HepG2 (cell line): ENCODE data around the gene CEBPE. TPM values are rescaled to one million over a fixed set of nuclear protein-coding genes. Genes with fewer than 3 reads are reported as not detected.

Experiments used
- ARID3A ChIP-seq: IDR thresholded peaks from 2 replicates; pipeline ENCODE4 v1.6.1; 2012; ENCODE audit warnings: low read depth, low read length, improper control_type of control experiment
- ESRRA ChIP-seq: sonication (generic); formaldehyde crosslinking; IDR thresholded peaks from 2 replicates; pipeline ENCODE4 v1.5.1; 2020; ENCODE audit warnings: mild to moderate bottlenecking, low read depth, missing genetic modification reagents
- ETS1 ChIP-seq: sonication (generic); formaldehyde crosslinking; IDR thresholded peaks from 2 replicates; pipeline ENCODE4 v1.4.0; 2020; ENCODE audit warnings: missing genetic modification reagents
- GMEB2 ChIP-seq: IDR thresholded peaks from 2 replicates; pipeline ENCODE4 v1.6.1; 2016; ENCODE audit warnings: missing biosample characterization, missing genetic modification reagents, low read depth
- HIVEP1 ChIP-seq: sonication (generic); formaldehyde crosslinking; IDR thresholded peaks from 2 replicates; pipeline ENCODE4 v1.4.0; 2020; ENCODE audit warnings: mild to moderate bottlenecking, missing genetic modification reagents
- MTA1 ChIP-seq: sonication (generic); formaldehyde crosslinking; IDR thresholded peaks from 2 replicates; pipeline ENCODE4 v1.4.0; 2020; ENCODE audit warnings: missing genetic modification reagents, mild to moderate bottlenecking, borderline replicate concordance
- NCOR1 ChIP-seq: fragments of 200-600 bp; sonication (generic); IDR thresholded peaks from 2 replicates; pipeline ENCODE4 v1.7.0; 2017; ENCODE audit warnings: antibody characterized with exemption, low read length, borderline replicate concordance
- NFYC ChIP-seq: IDR thresholded peaks from 2 replicates; pipeline ENCODE4 v1.6.1; 2016; ENCODE audit warnings: missing genetic modification reagents, missing compliant biosample characterization
- SCMH1 ChIP-seq: sonication (generic); formaldehyde crosslinking; IDR thresholded peaks from 2 replicates; pipeline ENCODE4 v1.9.0; 2021; ENCODE audit warnings: missing genetic modification reagents, mild to moderate bottlenecking, borderline replicate concordance
- TGIF2 ChIP-seq: IDR thresholded peaks from 2 replicates; pipeline ENCODE4 v1.6.1; 2016; ENCODE audit warnings: control low read depth, missing compliant biosample characterization
- ZBTB42 ChIP-seq: sonication (generic); formaldehyde crosslinking; IDR thresholded peaks from 2 replicates; pipeline ENCODE4 v1.5.0; 2020; ENCODE audit warnings: mild to moderate bottlenecking, missing genetic modification reagents
- ZNF17 ChIP-seq: sonication (generic); formaldehyde crosslinking; IDR thresholded peaks from 2 replicates; pipeline ENCODE4 v1.5.0; 2020; ENCODE audit warnings: mild to moderate bottlenecking, missing genetic modification reagents
- ZNF263 ChIP-seq: sonication (generic); formaldehyde crosslinking; IDR thresholded peaks from 2 replicates; pipeline ENCODE4 v1.4.0; 2020; ENCODE audit warnings: missing genetic modification reagents
- ZNF280D ChIP-seq: sonication (generic); formaldehyde crosslinking; IDR thresholded peaks from 2 replicates; pipeline ENCODE4 v1.5.1; 2020; ENCODE audit warnings: mild to moderate bottlenecking, missing genetic modification reagents
- ZNF687 ChIP-seq: sonication (generic); formaldehyde crosslinking; IDR thresholded peaks from 2 replicates; pipeline ENCODE4 v1.5.1; 2020; ENCODE audit warnings: mild to moderate bottlenecking, missing genetic modification reagents, moderate library complexity
- ZSCAN25 ChIP-seq: sonication (generic); formaldehyde crosslinking; IDR thresholded peaks from 2 replicates; pipeline ENCODE4 v1.8.0; 2022; ENCODE audit warnings: mild to moderate bottlenecking, missing genetic modification reagents
- ZSCAN31 ChIP-seq: sonication (generic); formaldehyde crosslinking; IDR thresholded peaks from 2 replicates; pipeline ENCODE4 v1.5.0; 2020; ENCODE audit warnings: low read depth, mild to moderate bottlenecking, missing genetic modification reagents
- polyA plus RNA-seq, 8 experiments: library from polyadenylated mRNA; depleted of rRNA in 3 of 8; stranded (reverse) in 7 of 8; unstranded in 1 of 8; fragments of >200 nt; fragmentation: Illumina TruSeq in 4 of 8; extraction: Trizol in 4 of 8; gene quantifications; 2 replicates each; pipeline versions ENCODE4 v1.2.1 to v1.2.3, GENCODE V29; 2011 to 2016; ENCODE audit warnings: low read depth in 4 of 8, missing spikeins in 1 of 8, mixed read lengths in 1 of 8; ENCODE audit not compliant: insufficient read depth in 1 of 8
- total RNA-seq, 5 experiments: library from RNA; depleted of rRNA; stranded (reverse); fragments of >200 nt; fragmentation: Illumina TruSeq; extraction: Trizol; gene quantifications; 2 replicates each; pipeline ENCODE4 v1.2.3, GENCODE V29; 2016; ENCODE audit warnings: low read depth in 1 of 5

The CEBPE gene
- total and polyA plus RNA-seq, 2 of the 13 experiments (the other 11 are each of a cell fraction or from before 2014, with no cell fraction given): 0.09 to 0.11 TPM

GRCh38 chr14:23120541-23121251 lies 1.6 kb upstream of the CEBPE start (continued):
- TF ChIP-seq NCOR1 (no peak), GMEB2 (no peak), SCMH1 (CRISPR knock-in tag) (no peak), ZNF687 (peak; percentile 75), NFYC (peak; percentile 43; the same call in 1 of the 2 replicates), ESRRA (CRISPR knock-in tag) (no peak; the same call in 1 of the 2 replicates), ZSCAN25 (CRISPR knock-in tag) (no peak), ZNF263 (CRISPR knock-in tag) (no peak), HIVEP1 (peak; percentile 24; the same call in 1 of the 2 replicates), ARID3A (no peak; the same call in 1 of the 2 replicates), ETS1 (CRISPR knock-in tag) (no peak), MTA1 (no peak), TGIF2 (no peak), ZBTB42 (CRISPR knock-in tag) (no peak), ZNF280D (CRISPR knock-in tag) (peak; percentile 69; the same call in 1 of the 2 replicates), ZSCAN31 (0 out of 2 replicates have a peak, but pooled peaks have one; percentile 53), ZNF17 (CRISPR knock-in tag) (no peak)
